SK-N-SH (cell line): ENCODE data around the gene KIFAP3. TPM values are rescaled to one million over a fixed set of nuclear protein-coding genes. Genes with fewer than 3 reads are reported as not detected.

Source experiments
- CTCF ChIA-PET: fragments of 300-600, 350-600 bp; formaldehyde crosslinking; extraction: SDS; loops from one replicate; lab custom pipeline; 2021; lab: Yijun Ruan, JAX
- POLR2A ChIA-PET: fragments of 350-600 bp; sonication (Branson Sonifier 250); formaldehyde crosslinking; extraction: SDS; loops from one replicate; lab custom pipeline; 2020; ENCODE audit warnings: antibody characterized with exemption, inconsistent platforms; lab: Yijun Ruan, JAX
- DNase-seq: peaks from one replicate; pipeline ENCODE4 v3.0.0; 2012
- H2AFZ ChIP-seq: fragments of 200-600 bp; sonication (generic); 2 replicates; pipeline ENCODE4 v1.8.1; 2016; ENCODE audit warnings: antibody characterized with exemption, mild to moderate bottlenecking, low read depth
- H3F3A ChIP-seq: fragments of 200-600 bp; sonication (generic); replicated peaks from 2 replicates; pipeline ENCODE3; 2016; ENCODE audit warnings: antibody characterized with exemption, mild to moderate bottlenecking; ENCODE audit not compliant: insufficient read depth
- H3K27ac ChIP-seq, 2 experiments: fragments of 200-500 bp in 1 of 2; fragments of 200-600 bp in 1 of 2; sonication (Bioruptor generic) in 1 of 2; sonication (generic), shearing (Covaris generic) in 1 of 2; 2 replicates each; pipeline versions ENCODE4 v1.5.1 to v1.6.1; 2014 to 2016; ENCODE audit warnings: low read depth in 2 of 2, inconsistent platforms in 1 of 2, low read length in 1 of 2, mild to moderate bottlenecking in 1 of 2, mixed read lengths in 1 of 2
- H3K27me3 ChIP-seq: fragments of 200-600 bp; sonication (generic), shearing (Covaris generic); 2 replicates; pipeline ENCODE4 v1.6.1; 2016; ENCODE audit warnings: mixed run types; ENCODE audit not compliant: insufficient read depth
- H3K36me3 ChIP-seq, 2 experiments: fragments of 200-500 bp in 1 of 2; fragments of 200-600 bp in 1 of 2; sonication (Bioruptor generic) in 1 of 2; sonication (generic) in 1 of 2; replicated peaks in 1 of 2; 2 replicates each; pipeline versions ENCODE3 to v1.5.1; 2014 to 2016; ENCODE audit warnings: low read length in 1 of 2, mild to moderate bottlenecking in 1 of 2; ENCODE audit not compliant: insufficient read depth in 2 of 2, control insufficient read depth in 1 of 2
- H3K4me1 ChIP-seq, 2 experiments: fragments of 200-500 bp in 1 of 2; fragments of 200-600 bp in 1 of 2; sonication (Bioruptor generic) in 1 of 2; sonication (generic), shearing (Covaris generic) in 1 of 2; 2 replicates each; pipeline versions ENCODE4 v1.5.1 to v1.6.1; 2014 to 2016; ENCODE audit warnings: low read depth in 1 of 2, low read length in 1 of 2, mixed run types in 1 of 2; ENCODE audit not compliant: insufficient read depth in 2 of 2, control insufficient read depth in 1 of 2
- H3K4me2 ChIP-seq: fragments of 200-600 bp; sonication (generic), shearing (Covaris generic); 2 replicates; pipeline ENCODE4 v1.6.1; 2017; ENCODE audit warnings: mixed run types
- H3K4me3 ChIP-seq, 2 experiments: fragments of 200-500 bp in 1 of 2; fragments of 200-600 bp in 1 of 2; sonication (Bioruptor generic) in 1 of 2; sonication (generic), shearing (Covaris generic) in 1 of 2; 2 replicates each; pipeline versions ENCODE4 v1.5.1 to v1.8.1; 2014 to 2016; ENCODE audit warnings: low read depth in 2 of 2, inconsistent platforms in 1 of 2, low read length in 1 of 2, mild to moderate bottlenecking in 1 of 2, mixed read lengths in 1 of 2, moderate library complexity in 1 of 2
- H3K79me2 ChIP-seq: fragments of 200-600 bp; sonication (generic); 2 replicates; pipeline ENCODE4 v1.8.1; 2017; ENCODE audit warnings: mild to moderate bottlenecking; ENCODE audit not compliant: insufficient read depth
- H3K9ac ChIP-seq: fragments of 200-600 bp; sonication (generic); 2 replicates; pipeline ENCODE4 v1.6.1; 2017; ENCODE audit warnings: mixed run types
- H3K9me2 ChIP-seq: fragments of 200-600 bp; sonication (generic); 2 replicates; pipeline ENCODE4 v1.6.1; 2017; ENCODE audit warnings: mixed run types
- H3K9me3 ChIP-seq: fragments of 200-600 bp; sonication (generic); 2 replicates; pipeline ENCODE4 v1.6.1; 2017; ENCODE audit warnings: mixed run types, mild to moderate bottlenecking, moderate library complexity
- H4K20me1 ChIP-seq: fragments of 200-600 bp; sonication (generic); 2 replicates; pipeline ENCODE4 v1.6.1; 2017; ENCODE audit warnings: mild to moderate bottlenecking, mixed run types; ENCODE audit not compliant: insufficient read depth
- CTCF ChIP-seq: fragments of 200-600 bp; sonication (generic); IDR thresholded peaks from 2 replicates; pipeline ENCODE4 v1.6.1; 2017; ENCODE audit warnings: antibody characterized with exemption, mild to moderate bottlenecking, moderate library complexity
- ELF1 ChIP-seq: IDR thresholded peaks from 2 replicates; pipeline ENCODE4 v1.4.0; 2012
- EP300 ChIP-seq, 2 experiments: IDR thresholded peaks; 2 replicates each; pipeline versions ENCODE4 v1.4.0 to v1.6.1; 2012; ENCODE audit warnings: borderline replicate concordance in 1 of 2, low read depth in 1 of 2, low read length in 1 of 2
- FOXM1 ChIP-seq: IDR thresholded peaks from 2 replicates; pipeline ENCODE4 v1.4.0; 2012; ENCODE audit warnings: low read depth, mild to moderate bottlenecking
- GABPA ChIP-seq: IDR thresholded peaks from 2 replicates; pipeline ENCODE4 v1.4.0; 2012; ENCODE audit warnings: low read depth, mild to moderate bottlenecking
- GATA2 ChIP-seq: sonication (generic); formaldehyde crosslinking; IDR thresholded peaks from 2 replicates; pipeline ENCODE4 v1.5.0; 2020; ENCODE audit warnings: mild to moderate bottlenecking, missing genetic modification reagents
- JUND ChIP-seq: IDR thresholded peaks from 2 replicates; pipeline ENCODE4 v1.4.0; 2012
- MEF2A ChIP-seq: IDR thresholded peaks from 2 replicates; pipeline ENCODE4 v1.4.0; 2012; ENCODE audit warnings: low read depth, borderline replicate concordance
- MXI1 ChIP-seq: IDR thresholded peaks from 2 replicates; pipeline ENCODE4 v1.6.1; 2012; ENCODE audit warnings: mild to moderate bottlenecking, low read depth, low read length, improper control_type of control experiment
- POLR2AphosphoS5 ChIP-seq: IDR thresholded peaks from 2 replicates; pipeline ENCODE4 v1.6.1; 2012; ENCODE audit warnings: low read depth, low read length
- REST ChIP-seq: IDR thresholded peaks from 2 replicates; pipeline ENCODE4 v1.6.1; 2012; ENCODE audit warnings: mild to moderate bottlenecking, low read depth, low read length, moderate library complexity
- SIN3A ChIP-seq: IDR thresholded peaks from 2 replicates; pipeline ENCODE4 v1.6.1; 2012; ENCODE audit warnings: low read depth, mild to moderate bottlenecking, low read length, moderate library complexity, borderline replicate concordance
- TCF12 ChIP-seq: IDR thresholded peaks from 2 replicates; pipeline ENCODE4 v1.4.0; 2012
- TEAD4 ChIP-seq: IDR thresholded peaks from 2 replicates; pipeline ENCODE4 v1.4.0; 2012; ENCODE audit warnings: mild to moderate bottlenecking, borderline replicate concordance; ENCODE audit not compliant: insufficient read depth
- YY1 ChIP-seq: IDR thresholded peaks from 2 replicates; pipeline ENCODE4 v1.4.0; 2012; ENCODE audit warnings: low read depth, mild to moderate bottlenecking
- ZBTB33 ChIP-seq: IDR thresholded peaks from 2 replicates; pipeline ENCODE4 v1.4.0; 2012; ENCODE audit warnings: low read depth, borderline replicate concordance
- WGBS: methylation state at CpG from one replicate; pipeline ENCODE4 v1.1.6; 2017; ENCODE audit warnings: low lambda C conversion rate; 5-methylcytosine and 5-hydroxymethylcytosine counted together
- polyA plus RNA-seq, 3 experiments: library from polyadenylated mRNA; depleted of rRNA; stranded (reverse); fragments of >200 nt; gene quantifications; 2 replicates each; pipeline ENCODE4 v1.2.3, GENCODE V29; 2012
- TF ChIP-seq, protein P1 (sequence below): fragments of 150-350 bp; IDR thresholded peaks from 2 replicates; pipeline ENCODE4 v1.6.1; 2017; ENCODE audit warnings: antibody characterized with exemption, low read length, low read depth, borderline replicate concordance
- TF ChIP-seq, protein P2 (sequence below): IDR thresholded peaks from 2 replicates; pipeline ENCODE4 v1.4.0; 2012; ENCODE audit warnings: low read depth

Gene KIFAP3
- polyA plus RNA-seq, 1 of the 3 experiments (the other 2 are of a cell fraction): 10.7 TPM

DNA sequence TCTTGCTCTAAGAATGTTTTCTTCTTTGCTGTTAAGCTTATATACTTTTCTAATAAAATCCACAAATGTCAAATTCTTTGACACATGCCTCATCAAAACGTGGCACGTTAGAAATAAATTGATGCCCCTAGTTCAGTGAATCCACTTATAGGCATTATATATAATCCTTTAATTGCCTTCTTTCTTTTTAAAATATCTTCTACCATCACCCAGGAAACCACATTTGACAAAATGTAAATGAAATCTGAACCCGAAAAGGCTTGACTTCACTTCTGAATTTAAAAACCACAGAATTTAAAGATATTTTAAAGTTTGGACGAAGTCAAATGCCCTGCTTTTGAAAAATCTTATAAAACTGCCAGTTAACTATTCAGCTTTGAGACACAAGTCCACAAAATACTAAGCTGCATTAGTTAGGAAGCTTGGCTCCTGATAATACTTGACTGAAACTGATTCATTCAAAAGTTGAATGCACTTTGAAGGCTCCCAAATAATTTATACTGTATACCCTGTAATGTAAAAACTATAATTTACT lies 22.4 kb upstream of the KIFAP3 start:
- Histone ChIP-seq H3K27ac (no peak overlapping the region; a peak in 1 of 4 replicates), H2AFZ (no peak overlapping the region), H3K9ac (no peak overlapping the region), H4K20me1 (no peaks in the 10 kb centered on the region), H3K4me1 (peaks cover 6 to 7% of the 10 kb centered on the region in 2 experiments; a peak in 3 of 4 replicates), H3K4me2 (no peak overlapping the region), H3K27me3 (no peaks in the 10 kb centered on the region), H3K9me2 (no peaks in the 10 kb centered on the region), H3F3A (no peaks in the 10 kb centered on the region), H3K9me3 (no peaks in the 10 kb centered on the region), H3K36me3 (no peaks in the 10 kb centered on the region), H3K79me2 (no peaks in the 10 kb centered on the region), H3K4me3 (no peak overlapping the region)
- no peak for DNase-seq
- CTCF ChIA-PET: no interaction called here
- WGBS: 23% methylated on average over 4 of the region's 4 CpGs
- POLR2A ChIA-PET: no interaction called here
- no peak for TF ChIP-seq GATA2 (CRISPR knock-in tag)
- no peak for TF ChIP-seq FOXM1
- no peak for TF ChIP-seq MEF2A
- TF ChIP-seq JUND: no peak
- no peak for TF ChIP-seq GABPA
- TF ChIP-seq TEAD4: no peak
- TF ChIP-seq REST: no peak
- no peak for TF ChIP-seq EP300 (IDR thresholded peaks at IDR 0.05; ENCODE audit: borderline replicate concordance in 1 of 2, low read depth in 1 of 2, low read length in 1 of 2)
- no peak for TF ChIP-seq TCF12
- no peak for TF ChIP-seq CTCF
- no peak for TF ChIP-seq POLR2AphosphoS5
- TF ChIP-seq, protein P1, sequence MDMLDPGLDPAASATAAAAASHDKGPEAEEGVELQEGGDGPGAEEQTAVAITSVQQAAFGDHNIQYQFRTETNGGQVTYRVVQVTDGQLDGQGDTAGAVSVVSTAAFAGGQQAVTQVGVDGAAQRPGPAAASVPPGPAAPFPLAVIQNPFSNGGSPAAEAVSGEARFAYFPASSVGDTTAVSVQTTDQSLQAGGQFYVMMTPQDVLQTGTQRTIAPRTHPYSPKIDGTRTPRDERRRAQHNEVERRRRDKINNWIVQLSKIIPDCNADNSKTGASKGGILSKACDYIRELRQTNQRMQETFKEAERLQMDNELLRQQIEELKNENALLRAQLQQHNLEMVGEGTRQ: no peak
- no peak for TF ChIP-seq ZBTB33
- TF ChIP-seq MXI1: no peak
- no peak for TF ChIP-seq SIN3A
- TF ChIP-seq ELF1: no peak
- TF ChIP-seq, protein P2, sequence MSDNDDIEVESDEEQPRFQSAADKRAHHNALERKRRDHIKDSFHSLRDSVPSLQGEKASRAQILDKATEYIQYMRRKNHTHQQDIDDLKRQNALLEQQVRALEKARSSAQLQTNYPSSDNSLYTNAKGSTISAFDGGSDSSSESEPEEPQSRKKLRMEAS: no peak
- TF ChIP-seq YY1: no peak
